ENCODE data around the gene HTRA1.

HTRA1 gene

DNA sequence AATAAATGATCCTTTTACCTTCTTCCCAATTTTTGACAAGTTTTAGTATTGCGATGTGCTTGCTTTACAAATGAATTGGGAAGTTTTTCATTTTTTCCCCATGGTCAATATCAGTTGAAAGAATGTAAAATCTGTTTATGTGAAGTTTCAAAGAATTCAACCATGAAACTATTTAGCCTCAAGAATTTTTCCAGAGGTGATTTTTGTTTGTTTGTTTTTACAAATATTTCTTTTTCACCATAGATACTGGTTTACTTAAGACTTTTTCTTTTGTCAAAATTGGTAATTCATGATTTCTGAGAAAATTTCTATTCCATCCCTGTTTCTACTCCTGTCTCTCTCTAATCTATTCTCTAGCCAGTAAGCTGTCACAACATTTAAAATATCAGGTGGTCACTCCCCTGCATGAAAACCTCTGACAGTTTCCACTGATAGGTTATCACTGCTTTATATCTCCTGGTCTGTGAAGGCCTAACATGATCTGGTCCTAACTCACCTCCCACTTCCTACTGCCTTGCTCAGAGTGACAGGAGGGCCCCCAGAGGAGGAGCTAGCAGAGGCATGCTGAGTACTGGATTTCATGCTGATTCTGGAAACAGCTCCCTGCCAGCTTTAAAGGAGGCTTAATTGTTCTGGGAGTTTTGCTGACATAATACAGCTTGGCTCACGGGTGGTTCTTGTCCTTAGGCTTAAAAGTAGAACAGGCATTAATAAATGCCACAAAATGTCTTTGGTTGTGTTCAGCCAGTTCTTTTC lies 14.5 kb upstream of the HTRA1 start:
- Histone ChIP-seq H3K4me1 (peaks cover 0 to 10% (median 7%) of the 10 kb centered on the region in 10 experiments; a peak in 15 of 20 replicates), H3K9me3 (replicated peaks in 1 of 11) (no peaks in the 10 kb centered on the region), H3K36me3 (no peaks in the 10 kb centered on the region), H3K27me3 (no peaks in the 10 kb centered on the region), H3K4me2 (no peak overlapping the region), H3K27ac (no peak overlapping the region), H3K4me3 (no peak overlapping the region), H4K20me1 (no peaks in the 10 kb centered on the region), H3K9ac (no peak overlapping the region)
- TF ChIP-seq Cebpa-rat (IDR thresholded peaks at IDR 0.05) = no peak

DNA sequence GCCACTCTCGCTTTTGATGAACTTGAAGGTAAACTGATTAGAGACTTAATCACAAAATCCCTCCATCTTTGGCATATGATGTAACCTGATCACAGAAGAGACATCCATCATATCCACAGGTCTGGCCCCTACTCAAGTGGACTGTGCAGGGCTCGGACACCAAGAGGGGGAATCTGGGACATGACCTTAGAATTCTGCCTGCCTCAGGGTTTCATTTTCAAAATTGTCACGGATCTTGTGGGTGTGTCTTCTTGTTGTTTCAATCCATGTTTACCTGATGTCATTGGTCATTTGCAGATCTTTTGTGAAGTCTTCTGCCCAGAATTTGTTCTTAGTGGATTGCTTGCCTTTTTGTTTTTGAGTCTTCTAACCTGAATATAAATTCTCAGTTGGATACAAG lies 12.8 kb upstream of the HTRA1 start:
- Histone ChIP-seq H3K27ac (no peak overlapping the region), H3K4me1 (peaks cover 0 to 10% (median 7%) of the 10 kb centered on the region in 10 experiments; a peak in 15 of 20 replicates), H3K9ac (no peak overlapping the region), H3K4me2 (no peak overlapping the region), H4K20me1 (no peaks in the 10 kb centered on the region), H3K36me3 (no peaks in the 10 kb centered on the region), H3K27me3 (no peaks in the 10 kb centered on the region), H3K4me3 (no peak overlapping the region), H3K9me3 (replicated peaks in 1 of 11) (no peaks in the 10 kb centered on the region)
- TF ChIP-seq Cebpa-rat (IDR thresholded peaks at IDR 0.05) = no peak

DNA sequence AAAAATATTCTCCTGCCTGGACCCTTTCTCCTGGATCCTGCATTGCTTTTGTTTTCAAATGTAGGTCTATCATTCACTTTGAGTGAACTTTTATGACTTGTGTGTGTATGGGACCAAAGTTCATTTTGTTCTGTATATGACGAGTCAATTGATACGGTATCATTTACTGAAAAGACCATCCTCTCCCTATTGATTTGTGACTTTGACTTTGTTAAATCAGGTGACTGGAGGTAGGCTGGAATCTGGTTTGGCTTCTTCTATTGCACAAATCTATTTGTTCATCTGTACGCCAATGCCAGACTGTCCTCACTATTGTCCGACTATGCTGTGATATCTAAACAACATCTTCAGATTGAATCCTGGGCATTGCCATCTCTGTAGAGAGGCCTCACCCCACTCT lies 12.2 kb upstream of the HTRA1 start:
- Histone ChIP-seq H4K20me1 (no peaks in the 10 kb centered on the region), H3K4me1 (peaks cover 0 to 10% (median 7%) of the 10 kb centered on the region in 10 experiments; a peak in 15 of 20 replicates), H3K9ac (no peak overlapping the region), H3K4me3 (no peak overlapping the region), H3K27ac (no peak overlapping the region), H3K36me3 (no peaks in the 10 kb centered on the region), H3K9me3 (replicated peaks in 1 of 11) (no peaks in the 10 kb centered on the region), H3K27me3 (no peaks in the 10 kb centered on the region), H3K4me2 (no peak overlapping the region)
- no peak for TF ChIP-seq Cebpa-rat (IDR thresholded peaks at IDR 0.05)

DNA sequence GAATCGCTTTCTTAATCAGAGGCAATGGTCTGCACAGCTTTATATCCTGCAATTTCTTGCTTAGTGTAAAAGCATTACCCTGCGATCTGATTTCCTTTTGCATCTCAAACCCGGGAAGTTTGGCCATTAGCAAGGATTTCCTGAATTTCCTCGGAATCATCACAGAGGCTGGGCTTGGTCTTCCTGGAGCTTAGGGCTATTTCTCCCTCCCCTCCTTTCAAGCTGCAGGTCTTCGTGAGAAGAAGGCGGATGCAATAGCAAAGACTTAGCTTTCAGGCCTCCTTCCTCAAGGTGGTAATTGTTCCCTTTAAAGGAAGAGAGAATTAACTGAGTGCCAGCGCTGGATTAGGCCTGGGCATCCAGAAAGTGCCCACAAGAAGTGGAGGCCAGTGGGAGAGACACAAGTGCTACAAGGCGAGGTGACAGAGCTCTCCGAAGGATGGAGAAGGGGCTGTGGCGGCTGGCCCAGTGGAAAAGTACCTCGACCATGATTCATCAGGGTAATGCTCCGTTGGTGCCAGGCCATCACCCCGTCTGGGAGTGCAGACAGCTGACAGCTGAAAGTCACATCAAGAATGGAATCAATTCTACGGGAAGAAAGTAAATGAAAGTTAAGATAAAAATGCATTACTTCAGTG lies 10.9 kb upstream of the HTRA1 start:
- no peak overlapping the region for H3K27ac ChIP-seq
- H3K4me2 ChIP-seq = no peak overlapping the region
- no peaks in the 10 kb centered on the region for H3K9me3 ChIP-seq (replicated peaks in 1 of 11)
- no peaks in the 10 kb centered on the region for H4K20me1 ChIP-seq
- no peaks in the 10 kb centered on the region for H3K36me3 ChIP-seq
- no peak overlapping the region for H3K4me3 ChIP-seq
- H3K4me1 ChIP-seq = peaks cover 0 to 7% (median 7%) of the 10 kb centered on the region in 10 experiments; a peak in 15 of 20 replicates
- no peak for TF ChIP-seq Cebpa-rat (IDR thresholded peaks at IDR 0.05)
- H3K9ac ChIP-seq = no peak overlapping the region
- no peaks in the 10 kb centered on the region for H3K27me3 ChIP-seq

DNA sequence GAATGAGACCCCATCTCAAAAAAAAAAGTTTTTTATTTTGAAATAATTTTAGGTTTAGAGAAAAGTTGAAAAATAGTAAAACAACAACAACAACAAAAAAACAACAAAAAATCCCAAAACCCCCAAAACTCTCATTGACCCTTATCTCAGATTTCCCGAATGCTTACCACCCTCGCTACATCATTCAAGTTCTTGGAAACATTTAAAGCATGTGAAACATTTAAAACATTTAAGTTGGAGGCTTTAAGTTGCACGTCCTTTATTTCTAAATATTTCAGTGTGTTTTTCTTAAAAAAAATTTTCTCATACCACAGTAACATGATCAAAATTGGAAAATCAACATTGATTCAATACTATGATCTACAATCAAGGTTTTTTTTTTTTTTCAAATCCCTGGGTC lies 7.3 kb upstream of the HTRA1 start:
- TF ChIP-seq Cebpa-rat (IDR thresholded peaks at IDR 0.05) = no peak
- H3K4me2 ChIP-seq = no peak overlapping the region
- H3K9me3 ChIP-seq (replicated peaks in 1 of 11) = no peaks in the 10 kb centered on the region
- H3K9ac ChIP-seq = no peak overlapping the region
- no peak overlapping the region for H3K27ac ChIP-seq
- no peaks in the 10 kb centered on the region for H4K20me1 ChIP-seq
- H3K4me1 ChIP-seq = no peaks in the 10 kb centered on the region
- no peak overlapping the region for H3K4me3 ChIP-seq
- H3K27me3 ChIP-seq = no peaks in the 10 kb centered on the region
- H3K36me3 ChIP-seq = no peaks in the 10 kb centered on the region

DNA sequence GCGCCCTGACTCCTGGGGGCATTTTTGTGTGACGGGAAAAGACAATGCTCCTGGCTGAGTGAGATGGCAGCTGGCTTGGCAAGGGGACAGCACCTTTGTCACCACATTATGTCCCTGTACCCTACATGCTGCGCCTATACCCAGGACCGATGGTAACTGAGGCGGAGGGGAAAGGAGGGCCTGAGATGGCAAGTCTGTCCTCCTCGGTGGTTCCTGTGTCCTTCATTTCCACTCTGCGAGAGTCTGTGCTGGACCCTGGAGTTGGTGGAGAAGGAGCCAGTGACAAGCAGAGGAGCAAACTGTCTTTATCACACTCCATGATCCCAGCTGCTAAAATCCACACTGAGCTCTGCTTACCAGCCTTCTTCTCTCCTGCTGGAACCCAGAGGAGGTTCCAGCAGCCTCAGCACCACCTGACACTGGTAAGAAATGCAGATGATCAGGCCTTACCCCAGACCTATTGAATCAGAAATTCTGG lies 6.7 kb upstream of the HTRA1 start, which contains the start of gene ARMS2:
TSS of gene ARMS2 (plus strand) at position 51 of the 478 bp plus-strand sequence. CDS start at position 126, 75 bp downstream.
- Histone ChIP-seq H3K27ac (no peak within 1 kb of the TSS), H3K9ac (no peak within 1 kb of the TSS), H3K4me2 (no peak within 1 kb of the TSS), H3K4me1 (peaks cover 0 to 3% (median 0%) of the 10 kb centered on the region in 10 experiments; a peak in 3 of 20 replicates), H4K20me1 (no peaks in the 10 kb centered on the region), H3K4me3 (no peak within 1 kb of the TSS), H3K9me3 (replicated peaks in 1 of 11) (no peaks in the 10 kb centered on the region), H3K36me3 (no peaks in the 10 kb centered on the region), H3K27me3 (no peaks in the 10 kb centered on the region)
- no peak for TF ChIP-seq Cebpa-rat (IDR thresholded peaks at IDR 0.05)

DNA sequence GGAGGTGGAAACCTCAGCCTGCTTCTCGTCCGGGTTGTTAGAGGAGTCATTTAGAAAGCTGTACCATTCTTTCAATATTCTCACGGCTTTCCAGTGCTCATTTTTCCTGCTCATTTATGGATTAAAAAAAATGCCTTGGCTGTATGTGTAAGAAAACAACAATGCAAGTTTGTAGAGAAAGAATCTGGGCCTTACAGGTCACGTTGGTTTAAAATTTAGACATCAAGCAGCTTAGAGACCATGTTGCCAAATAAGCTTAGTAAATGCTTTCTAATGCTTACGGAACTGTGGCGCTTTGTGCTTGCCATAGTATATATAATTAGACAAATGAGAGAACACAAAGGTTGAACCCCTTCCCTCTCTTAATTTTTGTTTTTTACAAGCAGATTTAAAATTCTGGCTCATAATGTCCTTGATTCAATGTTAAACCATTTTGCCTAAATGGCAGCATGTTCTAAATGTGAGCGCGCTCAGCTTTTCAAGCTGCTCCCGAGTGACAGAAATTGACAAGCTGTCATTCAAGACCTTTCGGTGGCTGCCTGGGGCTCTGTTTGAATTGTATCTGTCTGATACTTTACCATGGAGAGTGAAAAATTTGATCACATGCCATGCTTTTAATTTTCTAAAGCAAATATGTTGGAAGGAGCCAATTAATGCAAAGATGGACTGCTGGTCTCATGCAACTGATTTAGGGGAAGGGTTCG lies 5.8 kb upstream of the HTRA1 start:
- peaks cover under 1 to 8% (median 3%) of the 10 kb centered on the region in 11 experiments; a peak in 17 of 22 replicates for H3K9me3 ChIP-seq (replicated peaks in 1 of 11)
- TF ChIP-seq Cebpa-rat (IDR thresholded peaks at IDR 0.05) = no peak
- no peaks in the 10 kb centered on the region for H3K36me3 ChIP-seq
- peaks cover 0 to 11% (median 0%) of the 10 kb centered on the region in 10 experiments; a peak in 4 of 20 replicates for H3K4me1 ChIP-seq
- H3K4me2 ChIP-seq = no peak overlapping the region
- H3K9ac ChIP-seq = no peak overlapping the region
- H3K4me3 ChIP-seq = no peak overlapping the region
- H3K27ac ChIP-seq = no peak overlapping the region
- H3K27me3 ChIP-seq = no peaks in the 10 kb centered on the region
- no peaks in the 10 kb centered on the region for H4K20me1 ChIP-seq

DNA sequence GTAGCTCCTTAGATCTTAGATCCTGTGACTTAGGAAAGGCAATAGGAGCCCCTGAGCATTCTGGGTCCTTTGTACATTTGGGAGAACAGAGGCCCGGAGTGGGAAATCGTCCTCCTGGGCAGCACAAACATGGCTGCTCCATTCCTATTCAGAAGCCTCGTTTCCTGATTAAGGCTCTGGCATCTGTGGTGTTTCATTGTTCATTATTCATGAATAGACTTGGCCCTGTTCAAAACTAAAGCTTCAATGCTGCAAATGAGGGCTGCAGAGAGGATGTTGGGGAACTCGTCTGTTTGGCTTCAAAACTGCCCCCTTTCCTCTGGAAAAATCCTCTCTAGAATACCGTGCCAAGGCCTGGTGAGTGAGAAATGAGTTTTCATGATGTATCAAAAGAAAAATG lies 3.4 kb upstream of the HTRA1 start:
- no peaks in the 10 kb centered on the region for H3K27me3 ChIP-seq
- H4K20me1 ChIP-seq = no peaks in the 10 kb centered on the region

DNA sequence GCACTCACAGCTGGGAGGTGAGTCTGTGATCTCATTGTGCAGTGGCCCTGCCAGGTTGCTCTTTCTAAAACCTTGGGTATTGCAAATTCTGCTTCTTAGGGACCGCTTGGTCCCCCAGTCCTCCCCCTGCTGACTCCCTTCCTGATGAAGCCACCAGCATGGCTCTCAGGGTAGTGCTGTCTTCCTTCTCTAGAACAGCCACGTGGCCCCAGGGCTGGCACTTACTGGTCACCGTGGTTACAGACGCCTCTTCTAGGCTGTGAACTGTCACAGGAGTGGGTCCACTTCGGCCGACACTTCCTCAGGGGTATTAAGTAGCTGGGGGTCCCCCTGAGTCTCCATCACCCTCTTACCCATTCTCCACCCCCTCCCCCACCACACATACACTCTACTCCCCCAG lies 2.7 kb upstream of the HTRA1 start:
- Histone ChIP-seq H3K4me2 (no peak overlapping the region), H3K27ac (no peak overlapping the region), H4K20me1 (no peaks in the 10 kb centered on the region), H3K4me3 (no peak overlapping the region), H3K27me3 (no peaks in the 10 kb centered on the region), H3K36me3 (no peaks in the 10 kb centered on the region), H3K4me1 (peaks cover 0 to 11% (median 0%) of the 10 kb centered on the region in 10 experiments; a peak in 4 of 20 replicates), H3K9ac (no peak overlapping the region), H3K9me3 (replicated peaks in 1 of 11) (peaks cover 11 to 33% (median 18%) of the 10 kb centered on the region in 11 experiments; a peak in 21 of 22 replicates)
- TF ChIP-seq Cebpa-rat (IDR thresholded peaks at IDR 0.05) = no peak

More for the DNA sequence above, 3.4 kb upstream of the HTRA1 start:
- Histone ChIP-seq H3K9ac (no peak overlapping the region), H3K27ac (no peak overlapping the region), H3K36me3 (no peaks in the 10 kb centered on the region), H3K4me2 (no peak overlapping the region), H3K4me1 (peaks cover 0 to 11% (median 0%) of the 10 kb centered on the region in 10 experiments; a peak in 4 of 20 replicates), H3K9me3 (replicated peaks in 1 of 11) (peaks cover 11 to 31% (median 18%) of the 10 kb centered on the region in 11 experiments; a peak in 21 of 22 replicates), H3K4me3 (no peak overlapping the region)
- no peak for TF ChIP-seq Cebpa-rat (IDR thresholded peaks at IDR 0.05)
